Mesothelial cell of epicardium (in vitro differentiated cells): ENCODE results near the gene GFRA1. TPM values are rescaled to one million over a fixed set of nuclear protein-coding genes. Genes with fewer than 3 reads are reported as not detected.

ENCODE experiments used
- DNase-seq, 2 experiments: peaks; one replicate each; pipeline ENCODE4 v3.0.0; 2021; ENCODE audit warnings: low spot score in 2 of 2; ENCODE audit not compliant: unreplicated experiment in 2 of 2
- H3K27ac Mint-ChIP-seq: 2 replicates; pipeline ENCODE4 v1.8.0; 2021; ENCODE audit warnings: mixed read lengths
- H3K27me3 Mint-ChIP-seq: 2 replicates; pipeline ENCODE4 v1.8.0; 2021; ENCODE audit warnings: low read depth, mixed read lengths
- H3K36me3 Mint-ChIP-seq: 2 replicates; pipeline ENCODE4 v1.8.0; 2021; ENCODE audit warnings: mixed read lengths
- H3K4me1 Mint-ChIP-seq: 2 replicates; pipeline ENCODE4 v1.8.0; 2021; ENCODE audit warnings: mixed read lengths
- H3K4me3 Mint-ChIP-seq: 2 replicates; pipeline ENCODE4 v1.8.0; 2021; ENCODE audit warnings: mild to moderate bottlenecking, moderate library complexity, mixed read lengths
- H3K9me3 Mint-ChIP-seq: 2 replicates; pipeline ENCODE4 v1.8.0; 2021; ENCODE audit warnings: mixed read lengths
- CTCF ChIP-seq: fragments of 200-600 bp; sonication (generic); IDR thresholded peaks from one replicate; pipeline ENCODE4 v1.5.0; 2021; ENCODE audit warnings: antibody characterized with exemption; ENCODE audit not compliant: unreplicated experiment
- total RNA-seq: library from RNA; stranded (reverse); gene quantifications from 3 replicates; pipeline ENCODE4 v1.2.1, GENCODE V29; 2021

Gene GFRA1
- total RNA-seq, 1 donor from 2014 or later, result 40.8 TPM

GRCh38 chr10:116201670-116202430, 71.2 kb downstream of the GFRA1 start:
- Mint-ChIP-seq H3K4me1 (peaks cover 10% of the 10 kb centered on the region), H3K9me3 (peaks cover under 1% of the 10 kb centered on the region), H3K4me3 (no peak overlapping the region), H3K36me3 (peaks cover under 1% of the 10 kb centered on the region), H3K27me3 (peaks cover 1% of the 10 kb centered on the region), H3K27ac (no peak overlapping the region)
- no peak for DNase-seq
- TF ChIP-seq CTCF, result no peak

- Mint-ChIP-seq H3K9me3 (peaks cover 3% of the 10 kb centered on the region), H3K4me1 (peaks cover 5% of the 10 kb centered on the region), H3K27ac (no peak overlapping the region), H3K27me3 (peaks cover 1% of the 10 kb centered on the region), H3K4me3 (no peak overlapping the region), H3K36me3 (peaks cover 2% of the 10 kb centered on the region)
- no peak for TF ChIP-seq CTCF
- no peak for DNase-seq
These were observed 72.0 kb downstream of the GFRA1 start for GRCh38 chr10:116201011-116201410.

- TF ChIP-seq CTCF, result no peak
- Mint-ChIP-seq H3K9me3 (peaks cover 21% of the 10 kb centered on the region), H3K4me1 (no peaks in the 10 kb centered on the region), H3K27me3 (peaks cover 1% of the 10 kb centered on the region), H3K4me3 (no peak overlapping the region), H3K27ac (no peak overlapping the region), H3K36me3 (peaks cover 9% of the 10 kb centered on the region)
- DNase-seq, result no peak
These were observed 74.3 kb downstream of the GFRA1 start for GRCh38 chr10:116198676-116199035.

- peaks cover 9% of the 10 kb centered on the region for H3K36me3 Mint-ChIP-seq
- peaks cover 1% of the 10 kb centered on the region for H3K27me3 Mint-ChIP-seq
- peaks cover 4% of the 10 kb centered on the region for H3K4me1 Mint-ChIP-seq
- no peak for DNase-seq
- peaks cover 21% of the 10 kb centered on the region for H3K9me3 Mint-ChIP-seq
- TF ChIP-seq CTCF, result no peak
- H3K27ac Mint-ChIP-seq, result no peak overlapping the region
- no peak overlapping the region for H3K4me3 Mint-ChIP-seq
These were observed 74.9 kb downstream of the GFRA1 start for GRCh38 chr10:116197946-116198675.

- Mint-ChIP-seq H3K27me3 (no peaks in the 10 kb centered on the region), H3K4me1 (peaks cover 4% of the 10 kb centered on the region)
These were observed 77.4 kb downstream of the GFRA1 start for GRCh38 chr10:116195583-116195982.

More at GRCh38 chr10:116195583-116195982, 77.4 kb downstream of the GFRA1 start:
- TF ChIP-seq CTCF, result no peak
- Mint-ChIP-seq H3K9me3 (peaks cover 21% of the 10 kb centered on the region), H3K27ac (no peak overlapping the region), H3K4me3 (no peak overlapping the region), H3K36me3 (peaks cover 9% of the 10 kb centered on the region)
- no peak for DNase-seq
